Activated T-cell treated with anti-CD3 and anti-CD28 coated beads, Interleukin-2, amount 50 U/mL, for 1 hour (primary cell): ENCODE results near the gene KIF1A.
"Not testable (repeated sequence)": the region's sequence is repeated elsewhere in the genome, so short reads cannot be mapped to it uniquely, and the experiment has no call there.

ENCODE experiments used
- DNase-seq: peaks from one replicate; pipeline ENCODE4 v3.0.0-alpha.2; 2020

KIF1A gene

DNA sequence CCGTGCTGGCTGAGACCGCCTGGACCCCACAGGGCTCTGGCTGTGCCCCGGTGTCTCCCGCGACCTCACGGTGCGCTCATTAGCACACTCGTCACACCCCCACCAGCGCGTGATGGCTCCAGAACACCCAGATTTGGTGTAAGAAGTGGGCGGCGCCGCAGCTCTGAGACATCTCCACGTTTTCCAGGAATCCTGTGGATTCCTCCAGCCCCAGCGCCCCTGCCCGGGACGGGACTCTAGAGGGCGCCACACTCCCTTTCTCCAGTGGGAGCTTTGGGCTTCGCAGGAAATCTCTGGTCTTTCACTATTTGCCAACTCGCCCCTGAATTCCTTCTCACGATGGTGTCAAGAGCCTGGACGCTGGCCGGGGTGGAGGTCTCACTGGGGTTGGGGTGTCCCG is 144.7 kb downstream of the KIF1A start:
- not testable (repeated sequence) for DNase-seq

DNA sequence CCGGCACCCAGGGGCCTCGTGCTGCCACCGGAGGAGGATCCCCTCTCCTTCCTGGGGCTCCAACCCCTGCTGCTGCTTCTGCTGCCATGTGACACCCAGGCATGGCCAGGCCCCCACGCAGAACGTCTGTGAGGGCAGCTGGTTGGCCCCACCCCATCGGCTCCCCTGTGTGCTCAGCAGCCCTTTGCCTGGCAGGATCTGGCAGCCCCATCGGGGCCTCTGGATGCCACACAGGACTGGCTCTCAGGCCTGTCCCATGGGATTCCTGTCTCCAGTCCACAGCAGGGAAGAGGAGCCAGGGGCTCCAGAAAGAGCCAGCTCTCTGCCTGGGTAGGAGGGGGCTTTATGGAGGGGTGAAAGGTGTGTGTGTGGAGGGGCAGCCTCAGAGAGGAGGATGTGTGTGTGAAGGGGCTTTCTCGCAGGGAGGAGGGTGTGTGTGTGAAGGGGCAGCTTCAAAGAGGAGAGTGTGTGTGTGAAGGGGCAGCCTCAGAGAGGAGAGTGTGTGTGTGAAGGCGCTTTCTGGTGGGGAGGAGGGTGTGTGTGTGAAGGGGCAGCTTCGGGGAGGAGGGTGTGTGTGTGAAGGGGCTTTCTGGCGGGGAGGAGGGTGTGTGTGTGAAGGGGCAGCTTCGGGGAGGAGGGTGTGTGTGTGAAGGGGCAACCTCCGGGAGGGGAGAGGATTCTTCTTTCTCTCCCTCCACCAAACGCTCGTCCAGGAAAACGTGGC is 145.4 kb downstream of the KIF1A start:
- DNase-seq = not testable (repeated sequence)

DNA sequence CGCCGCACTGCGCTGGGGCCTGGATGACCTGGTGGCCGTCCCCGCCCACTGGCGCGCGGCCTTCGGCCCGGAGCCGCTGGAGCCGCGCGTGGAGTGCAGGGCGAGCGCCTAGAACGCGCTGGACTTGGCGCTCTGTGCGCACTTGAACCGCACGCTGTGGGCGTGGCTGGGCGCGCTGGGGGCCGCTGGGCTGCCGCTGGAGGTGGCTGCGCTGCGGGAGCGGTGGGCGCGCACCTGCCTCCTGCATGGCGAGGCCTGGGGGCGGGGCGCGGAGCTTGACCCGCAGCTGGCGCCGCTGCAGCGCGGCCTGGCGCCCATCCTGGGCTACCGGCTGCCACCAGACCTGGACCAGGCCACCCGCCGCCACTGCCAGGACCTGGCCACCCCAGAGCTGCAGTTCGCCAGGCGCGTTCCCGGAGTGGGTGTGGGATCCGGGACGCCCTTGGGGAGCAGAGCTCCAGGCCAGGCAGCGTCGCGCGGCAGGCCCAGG is 147.3 kb downstream of the KIF1A start:
- DNase-seq = no peak

DNA sequence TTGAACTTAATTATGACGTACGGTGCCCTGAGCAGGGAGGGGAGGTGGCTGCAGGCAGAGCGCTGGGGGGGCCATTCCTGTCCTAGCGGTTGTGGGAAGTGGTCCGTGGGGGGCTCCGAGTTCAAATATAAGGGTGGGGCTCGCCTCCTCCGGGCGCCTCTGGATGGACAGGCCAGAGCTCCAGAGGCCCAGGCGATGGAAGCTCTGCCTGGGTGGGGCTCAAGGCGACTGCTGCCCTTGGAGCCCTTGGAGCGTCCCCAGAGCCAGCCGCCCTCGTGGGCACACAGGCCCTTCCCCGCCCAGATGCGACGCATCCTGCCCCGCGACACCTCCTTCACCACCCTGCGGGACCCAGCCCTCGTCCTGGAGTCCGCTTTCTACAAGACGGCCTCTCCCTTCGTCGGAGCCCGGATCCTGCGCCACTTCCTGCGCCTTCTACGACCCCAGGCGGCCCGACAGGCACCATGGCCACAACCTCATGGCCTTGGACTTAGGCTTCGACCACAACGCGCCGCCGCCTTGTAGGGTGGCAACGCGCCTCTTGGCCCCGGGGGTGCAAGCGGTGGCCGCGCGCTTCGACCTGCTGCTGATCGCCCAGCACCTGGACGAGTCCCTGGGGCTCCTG is 147.8 kb downstream of the KIF1A start:
- no peak for DNase-seq

DNA sequence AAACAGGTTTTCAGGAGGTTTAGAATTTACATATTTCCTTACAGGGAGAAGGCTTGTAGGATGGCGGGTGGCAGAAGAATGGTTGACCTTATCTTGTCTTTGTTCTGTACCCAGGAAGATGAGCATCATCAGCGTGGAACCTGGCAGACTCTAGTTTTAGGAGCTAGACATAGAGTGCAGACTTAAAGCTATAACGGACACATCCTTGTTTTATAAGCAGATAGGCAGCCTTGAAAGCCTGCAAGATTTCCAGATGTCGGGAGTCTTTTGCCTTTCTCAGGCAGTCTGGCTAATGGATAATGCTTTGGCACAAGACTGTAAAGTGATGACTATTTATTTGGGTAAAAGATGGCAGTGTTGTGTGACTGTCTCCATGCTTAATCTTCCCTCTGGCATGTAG is 149.1 kb downstream of the KIF1A start:
- no peak for DNase-seq

DNA sequence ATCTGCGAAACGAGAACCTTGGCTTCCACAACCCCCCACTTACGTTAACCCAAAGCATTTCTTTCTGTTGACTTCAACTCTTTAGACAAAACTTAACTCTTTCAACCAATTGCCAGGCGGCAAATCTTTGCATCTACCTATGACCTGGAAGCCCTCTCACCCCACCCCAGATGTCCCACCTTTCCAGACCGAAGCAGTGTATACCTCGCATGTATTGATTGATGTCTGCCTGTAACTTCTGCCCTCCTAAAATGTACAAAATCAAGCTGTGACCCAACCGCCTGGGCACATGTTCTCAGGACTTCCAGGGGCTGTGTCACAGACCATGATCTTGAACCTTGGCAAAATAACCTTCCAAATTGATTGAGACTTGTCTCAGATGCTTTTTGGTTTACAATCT is 149.6 kb downstream of the KIF1A start:
- no peak for DNase-seq

DNA sequence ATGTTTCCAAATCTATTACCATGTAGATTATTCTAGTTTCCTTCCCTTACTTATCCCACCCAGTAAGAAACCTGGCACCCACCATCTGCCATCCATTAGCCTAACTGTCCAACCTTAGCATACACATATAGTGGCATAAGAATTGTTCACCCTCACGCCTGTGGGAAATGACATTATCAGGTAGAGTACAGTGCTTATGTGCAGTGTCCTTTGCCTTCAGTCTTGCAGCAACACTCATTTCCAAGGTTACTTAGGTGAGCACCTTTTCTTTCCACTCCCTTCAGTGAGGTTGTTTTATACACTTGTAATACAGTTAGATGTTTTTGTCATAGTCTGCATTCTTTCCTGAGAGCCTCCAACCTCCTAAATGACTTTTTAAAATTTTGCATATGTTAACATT is 155.4 kb downstream of the KIF1A start:
- DNase-seq = no peak
